Measurements from ENCODE around the gene TBC1D22B. TPM values are rescaled to one million over a fixed set of nuclear protein-coding genes. Genes with fewer than 3 reads are reported as not detected.

Gene TBC1D22B
- total and polyA plus RNA-seq, 9 of the 15 experiments (the other 6 are each of a cell fraction or from before 2014, with no cell fraction given): 4.8 to 24.2 (median 13.5) TPM

GRCh38 chr6:37238381-37238780 is 19.2 kb upstream of the TBC1D22B start:
- Histone ChIP-seq H4K20me1 (replicated peaks; ENCODE audit: control insufficient read depth, insufficient read depth, low read length) (no peaks in the 10 kb centered on the region), H3K27ac (ENCODE audit: extremely low read depth, low read depth, low read length) (no peak overlapping the region), H2AFZ (ENCODE audit: low read depth, low read length) (no peak overlapping the region), H3K4me3 (no peak overlapping the region), H3K9me3 (replicated peaks; ENCODE audit: control insufficient read depth, insufficient read depth, low read depth, low read length) (0 out of 2 replicates have a peak, but pooled peaks cover 3% of the 10 kb centered on the region), H3K79me2 (ENCODE audit: control insufficient read depth, insufficient read depth, low read length) (no peaks in the 10 kb centered on the region), H3K9ac (ENCODE audit: insufficient read depth in 1 of 2, low read depth in 2 of 2, low read length in 2 of 2) (no peak overlapping the region), H3K9me1 (ENCODE audit: control insufficient read depth, insufficient read depth, low read length) (no peaks in the 10 kb centered on the region), H3K36me3 (ENCODE audit: control insufficient read depth, insufficient read depth, low read length) (no peaks in the 10 kb centered on the region; the same call in 2 of the 3 replicates), H3K4me1 (replicated peaks in 1 of 2; ENCODE audit: control insufficient read depth in 2 of 2, insufficient read depth in 2 of 2, low read length in 2 of 2) (peaks cover under 1 to 40% of the 10 kb centered on the region in 2 experiments), H3K27me3 (ENCODE audit: control insufficient read depth in 2 of 2, insufficient read depth in 2 of 2, low read length in 2 of 2) (no peaks in the 10 kb centered on the region), H3K4me2 (ENCODE audit: insufficient read depth, low read length) (no peak overlapping the region)
- 60% methylated on average over 1 of the region's 1 CpG for WGBS (ENCODE audit: insufficient coverage, low coverage, missing lambda C conversion rate)
- no peak for TF ChIP-seq HSF4 (CRISPR knock-in tag; IDR thresholded peaks at IDR 0.05; ENCODE audit: borderline replicate concordance)
- TF ChIP-seq CBX1 (IDR thresholded peaks at IDR 0.05; ENCODE audit: low read depth): no peak
- no peak for TF ChIP-seq ESRRA (IDR thresholded peaks at IDR 0.05; ENCODE audit: borderline replicate concordance, low read depth)
- TF ChIP-seq ZBTB8A (IDR thresholded peaks at IDR 0.05; ENCODE audit: partially characterized antibody): no peak
- no peak for TF ChIP-seq NRF1 (conservative IDR thresholded peaks at IDR 0.05 in 1 of 2, IDR thresholded peaks at IDR 0.05 in 1 of 2)
- no peak for TF ChIP-seq PHB2 (IDR thresholded peaks at IDR 0.05; ENCODE audit: low read depth)
- TF ChIP-seq KDM5B (IDR thresholded peaks at IDR 0.05; ENCODE audit: insufficient replicate concordance, low read depth, low read length): no peak
- TF ChIP-seq GATA2 (CRISPR knock-in tag; IDR thresholded peaks at IDR 0.05): no peak
- no peak for TF ChIP-seq MTA2 (IDR thresholded peaks at IDR 0.05; ENCODE audit: low read depth)
- no peak for TF ChIP-seq MXD1 (CRISPR knock-in tag; IDR thresholded peaks at IDR 0.05; ENCODE audit: borderline replicate concordance, poor library complexity, severe bottlenecking)
- TF ChIP-seq ZFPM2 (CRISPR knock-in tag; IDR thresholded peaks at IDR 0.05): no peak
- no peak for TF ChIP-seq ZNF449 (CRISPR knock-in tag; IDR thresholded peaks at IDR 0.05)
- no peak for TF ChIP-seq SIN3B (IDR thresholded peaks at IDR 0.05; ENCODE audit: low read depth)
- TF ChIP-seq TAF1 (IDR thresholded peaks at IDR 0.05; ENCODE audit: control insufficient read depth, extremely low read depth, insufficient read depth, low read length, severe bottlenecking): no peak
- no peak for TF ChIP-seq POLR2G (IDR thresholded peaks at IDR 0.05; ENCODE audit: low read depth, low read length)
- no peak for TF ChIP-seq STAG1 (CRISPR knock-in tag; IDR thresholded peaks at IDR 0.05; ENCODE audit: borderline replicate concordance)
- no peak for TF ChIP-seq ZNF551 (CRISPR knock-in tag; IDR thresholded peaks at IDR 0.05)
- TF ChIP-seq RB1 (IDR thresholded peaks at IDR 0.05; ENCODE audit: low read depth): no peak
- no peak for FAIRE-seq
- POLR2A ChIA-PET: interaction anchor here (0.7 to 1.8 kb wide), 2 partner anchors 19 to 174 kb away, joined by 3 to 7 read pairs; partner anchors contain the start of genes TBC1D22B and TMEM217
- in situ Hi-C loops (cut with MboI): no loop called here
- no peak for DNase-seq (ENCODE audit: extremely low read depth in 1 of 4, low spot score in 3 of 4)
- BruUV-seq (replicated peaks): no TSS peak
- ATAC-seq: no peak
- intact Hi-C loops (cut with micrococcal nuclease): no loop called here
- CTCF ChIA-PET (ENCODE audit: low intra/inter-chr PET ratio): no interaction called here
